HepG2 (cell line): Measurements from ENCODE around the gene MARS1. TPM values are rescaled to one million over a fixed set of nuclear protein-coding genes. Genes with fewer than 3 reads are reported as not detected.

Experiments
- GLI4 ChIP-seq: sonication (generic); formaldehyde crosslinking; IDR thresholded peaks from 2 replicates; pipeline ENCODE4 v1.5.1; 2020; ENCODE audit warnings: missing genetic modification reagents, mild to moderate bottlenecking, moderate library complexity, borderline replicate concordance
- IRF2 ChIP-seq: IDR thresholded peaks from 2 replicates; pipeline ENCODE4 v1.6.1; 2018; ENCODE audit warnings: missing genetic modification reagents, missing compliant biosample characterization
- NAIF1 ChIP-seq: sonication (generic); formaldehyde crosslinking; IDR thresholded peaks from 2 replicates; pipeline ENCODE4 v1.5.0; 2020; ENCODE audit warnings: mild to moderate bottlenecking, missing genetic modification reagents, borderline replicate concordance
- NBN ChIP-seq: fragments of 450-650 bp; conservative IDR thresholded peaks from 2 replicates; pipeline ENCODE4 v1.6.1; 2017
- RCOR2 ChIP-seq: IDR thresholded peaks from 2 replicates; pipeline ENCODE4 v1.6.1; 2016; ENCODE audit warnings: missing biosample characterization, missing genetic modification reagents
- ZNF235 ChIP-seq: sonication (generic); formaldehyde crosslinking; IDR thresholded peaks from 2 replicates; pipeline ENCODE4 v1.8.1; 2023; ENCODE audit warnings: mild to moderate bottlenecking, missing genetic modification reagents, borderline replicate concordance
- ZSCAN20 ChIP-seq: sonication (generic); formaldehyde crosslinking; IDR thresholded peaks from 2 replicates; pipeline ENCODE4 v1.4.0; 2020; ENCODE audit warnings: missing genetic modification reagents, mild to moderate bottlenecking, borderline replicate concordance
- polyA plus RNA-seq, 8 experiments: library from polyadenylated mRNA; depleted of rRNA in 3 of 8; stranded (reverse) in 7 of 8; unstranded in 1 of 8; fragments of >200 nt; fragmentation: Illumina TruSeq in 4 of 8; extraction: Trizol in 4 of 8; gene quantifications; 2 replicates each; pipeline versions ENCODE4 v1.2.1 to v1.2.3, GENCODE V29; 2011 to 2016; ENCODE audit warnings: low read depth in 4 of 8, missing spikeins in 1 of 8, mixed read lengths in 1 of 8; ENCODE audit not compliant: insufficient read depth in 1 of 8
- total RNA-seq, 5 experiments: library from RNA; depleted of rRNA; stranded (reverse); fragments of >200 nt; fragmentation: Illumina TruSeq; extraction: Trizol; gene quantifications; 2 replicates each; pipeline ENCODE4 v1.2.3, GENCODE V29; 2016; ENCODE audit warnings: low read depth in 1 of 5
- TF ChIP-seq, protein P1 (sequence below): sonication (generic); formaldehyde crosslinking; IDR thresholded peaks from 2 replicates; pipeline ENCODE4 v1.5.1; 2020; ENCODE audit warnings: mild to moderate bottlenecking, missing genetic modification reagents, moderate library complexity
- TF ChIP-seq, protein P2 (sequence below): sonication (generic); formaldehyde crosslinking; IDR thresholded peaks from 2 replicates; pipeline ENCODE4 v1.5.0; 2020; ENCODE audit warnings: missing genetic modification reagents
- TF ChIP-seq, protein P3 (sequence below): sonication (generic); formaldehyde crosslinking; conservative IDR thresholded peaks from 2 replicates; pipeline ENCODE4 v1.4.0; 2020; ENCODE audit warnings: missing genetic modification reagents
- TF ChIP-seq, protein P4 (sequence below), 2 experiments: fragments of 450-650 bp in 1 of 2; sonication (generic) in 1 of 2; formaldehyde crosslinking in 1 of 2; IDR thresholded peaks; 2 replicates each; pipeline versions ENCODE4 v1.6.1 to v1.8.0; 2016 to 2022; ENCODE audit warnings: antibody characterized with exemption in 1 of 2, mild to moderate bottlenecking in 1 of 2, missing genetic modification reagents in 1 of 2

MARS1 gene
- total and polyA plus RNA-seq, 2 of the 13 experiments (the other 11 are each of a cell fraction or from before 2014, with no cell fraction given) = 115 to 181 TPM

DNA sequence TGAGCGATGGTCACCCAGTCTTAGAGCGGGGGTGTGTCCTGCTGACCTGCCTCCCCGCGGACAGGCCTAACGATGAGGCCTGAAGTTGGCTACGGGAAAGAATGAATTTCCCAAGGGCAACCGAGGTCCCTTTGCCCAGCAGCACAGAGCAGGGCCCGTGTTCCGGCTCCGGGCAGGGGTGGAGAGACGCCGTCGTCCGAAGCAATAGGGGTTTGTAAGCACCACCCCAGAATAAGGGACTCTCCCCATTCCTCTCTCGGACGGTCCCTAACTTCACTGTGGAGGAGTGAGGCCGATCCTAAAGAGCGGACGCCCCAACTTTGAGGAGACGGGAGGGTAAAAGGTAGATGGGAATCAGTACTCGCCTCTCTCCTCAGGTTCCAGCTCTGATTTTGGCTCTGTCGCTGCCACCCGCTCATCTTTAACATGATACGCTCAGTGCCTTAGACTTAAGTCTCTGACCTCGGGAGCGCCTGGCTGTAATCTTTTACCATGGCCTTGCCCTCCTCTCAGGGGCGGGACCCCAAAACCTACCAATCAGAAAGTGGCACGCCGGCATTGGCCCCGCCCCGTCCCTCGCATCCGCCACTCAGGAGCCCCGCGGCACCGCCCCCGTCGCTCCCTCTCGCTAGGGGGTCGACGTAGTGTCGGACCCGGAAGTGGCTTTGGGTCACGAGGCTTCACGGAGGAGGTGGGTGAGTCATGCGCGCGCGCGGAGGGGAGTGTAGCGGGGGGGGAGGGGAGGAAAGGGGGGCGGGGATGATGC lies 32.4 kb downstream of the MARS1 start, which contains the start of gene DDIT3 (continued):
- TF ChIP-seq, protein P1, sequence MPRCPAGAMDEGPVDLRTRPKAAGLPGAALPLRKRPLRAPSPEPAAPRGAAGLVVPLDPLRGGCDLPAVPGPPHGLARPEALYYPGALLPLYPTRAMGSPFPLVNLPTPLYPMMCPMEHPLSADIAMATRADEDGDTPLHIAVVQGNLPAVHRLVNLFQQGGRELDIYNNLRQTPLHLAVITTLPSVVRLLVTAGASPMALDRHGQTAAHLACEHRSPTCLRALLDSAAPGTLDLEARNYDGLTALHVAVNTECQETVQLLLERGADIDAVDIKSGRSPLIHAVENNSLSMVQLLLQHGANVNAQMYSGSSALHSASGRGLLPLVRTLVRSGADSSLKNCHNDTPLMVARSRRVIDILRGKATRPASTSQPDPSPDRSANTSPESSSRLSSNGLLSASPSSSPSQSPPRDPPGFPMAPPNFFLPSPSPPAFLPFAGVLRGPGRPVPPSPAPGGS = peak; percentile 62; the same call in 1 of the 2 replicates
- TF ChIP-seq, protein P2, sequence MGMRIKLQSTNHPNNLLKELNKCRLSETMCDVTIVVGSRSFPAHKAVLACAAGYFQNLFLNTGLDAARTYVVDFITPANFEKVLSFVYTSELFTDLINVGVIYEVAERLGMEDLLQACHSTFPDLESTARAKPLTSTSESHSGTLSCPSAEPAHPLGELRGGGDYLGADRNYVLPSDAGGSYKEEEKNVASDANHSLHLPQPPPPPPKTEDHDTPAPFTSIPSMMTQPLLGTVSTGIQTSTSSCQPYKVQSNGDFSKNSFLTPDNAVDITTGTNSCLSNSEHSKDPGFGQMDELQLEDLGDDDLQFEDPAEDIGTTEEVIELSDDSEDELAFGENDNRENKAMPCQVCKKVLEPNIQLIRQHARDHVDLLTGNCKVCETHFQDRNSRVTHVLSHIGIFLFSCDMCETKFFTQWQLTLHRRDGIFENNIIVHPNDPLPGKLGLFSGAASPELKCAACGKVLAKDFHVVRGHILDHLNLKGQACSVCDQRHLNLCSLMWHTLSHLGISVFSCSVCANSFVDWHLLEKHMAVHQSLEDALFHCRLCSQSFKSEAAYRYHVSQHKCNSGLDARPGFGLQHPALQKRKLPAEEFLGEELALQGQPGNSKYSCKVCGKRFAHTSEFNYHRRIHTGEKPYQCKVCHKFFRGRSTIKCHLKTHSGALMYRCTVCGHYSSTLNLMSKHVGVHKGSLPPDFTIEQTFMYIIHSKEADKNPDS (CRISPR knock-in tag) = peak; percentile 74; the same call in 1 of the 2 replicates
- TF ChIP-seq ZSCAN20 (CRISPR knock-in tag) (no peak), ZNF235 (CRISPR knock-in tag) (peak; percentile 43; the same call in 1 of the 2 replicates), IRF2 (peak; percentile 44; the same call in 1 of the 2 replicates), NAIF1 (CRISPR knock-in tag) (no peak), NBN (no peak), GLI4 (peak; percentile 95), RCOR2 (no peak)
- TF ChIP-seq, protein P3, sequence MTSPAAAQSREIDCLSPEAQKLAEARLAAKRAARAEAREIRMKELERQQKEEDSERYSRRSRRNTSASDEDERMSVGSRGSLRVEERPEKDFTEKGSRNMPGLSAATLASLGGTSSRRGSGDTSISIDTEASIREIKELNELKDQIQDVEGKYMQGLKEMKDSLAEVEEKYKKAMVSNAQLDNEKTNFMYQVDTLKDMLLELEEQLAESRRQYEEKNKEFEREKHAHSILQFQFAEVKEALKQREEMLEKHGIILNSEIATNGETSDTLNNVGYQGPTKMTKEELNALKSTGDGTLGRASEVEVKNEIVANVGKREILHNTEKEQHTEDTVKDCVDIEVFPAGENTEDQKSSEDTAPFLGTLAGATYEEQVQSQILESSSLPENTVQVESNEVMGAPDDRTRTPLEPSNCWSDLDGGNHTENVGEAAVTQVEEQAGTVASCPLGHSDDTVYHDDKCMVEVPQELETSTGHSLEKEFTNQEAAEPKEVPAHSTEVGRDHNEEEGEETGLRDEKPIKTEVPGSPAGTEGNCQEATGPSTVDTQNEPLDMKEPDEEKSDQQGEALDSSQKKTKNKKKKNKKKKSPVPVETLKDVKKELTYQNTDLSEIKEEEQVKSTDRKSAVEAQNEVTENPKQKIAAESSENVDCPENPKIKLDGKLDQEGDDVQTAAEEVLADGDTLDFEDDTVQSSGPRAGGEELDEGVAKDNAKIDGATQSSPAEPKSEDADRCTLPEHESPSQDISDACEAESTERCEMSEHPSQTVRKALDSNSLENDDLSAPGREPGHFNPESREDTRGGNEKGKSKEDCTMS = no peak
- TF ChIP-seq, protein P4, sequence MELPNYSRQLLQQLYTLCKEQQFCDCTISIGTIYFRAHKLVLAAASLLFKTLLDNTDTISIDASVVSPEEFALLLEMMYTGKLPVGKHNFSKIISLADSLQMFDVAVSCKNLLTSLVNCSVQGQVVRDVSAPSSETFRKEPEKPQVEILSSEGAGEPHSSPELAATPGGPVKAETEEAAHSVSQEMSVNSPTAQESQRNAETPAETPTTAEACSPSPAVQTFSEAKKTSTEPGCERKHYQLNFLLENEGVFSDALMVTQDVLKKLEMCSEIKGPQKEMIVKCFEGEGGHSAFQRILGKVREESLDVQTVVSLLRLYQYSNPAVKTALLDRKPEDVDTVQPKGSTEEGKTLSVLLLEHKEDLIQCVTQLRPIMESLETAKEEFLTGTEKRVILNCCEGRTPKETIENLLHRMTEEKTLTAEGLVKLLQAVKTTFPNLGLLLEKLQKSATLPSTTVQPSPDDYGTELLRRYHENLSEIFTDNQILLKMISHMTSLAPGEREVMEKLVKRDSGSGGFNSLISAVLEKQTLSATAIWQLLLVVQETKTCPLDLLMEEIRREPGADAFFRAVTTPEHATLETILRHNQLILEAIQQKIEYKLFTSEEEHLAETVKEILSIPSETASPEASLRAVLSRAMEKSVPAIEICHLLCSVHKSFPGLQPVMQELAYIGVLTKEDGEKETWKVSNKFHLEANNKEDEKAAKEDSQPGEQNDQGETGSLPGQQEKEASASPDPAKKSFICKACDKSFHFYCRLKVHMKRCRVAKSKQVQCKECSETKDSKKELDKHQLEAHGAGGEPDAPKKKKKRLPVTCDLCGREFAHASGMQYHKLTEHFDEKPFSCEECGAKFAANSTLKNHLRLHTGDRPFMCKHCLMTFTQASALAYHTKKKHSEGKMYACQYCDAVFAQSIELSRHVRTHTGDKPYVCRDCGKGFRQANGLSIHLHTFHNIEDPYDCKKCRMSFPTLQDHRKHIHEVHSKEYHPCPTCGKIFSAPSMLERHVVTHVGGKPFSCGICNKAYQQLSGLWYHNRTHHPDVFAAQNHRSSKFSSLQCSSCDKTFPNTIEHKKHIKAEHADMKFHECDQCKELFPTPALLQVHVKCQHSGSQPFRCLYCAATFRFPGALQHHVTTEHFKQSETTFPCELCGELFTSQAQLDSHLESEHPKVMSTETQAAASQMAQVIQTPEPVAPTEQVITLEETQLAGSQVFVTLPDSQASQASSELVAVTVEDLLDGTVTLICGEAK (IDR thresholded peaks at IDR 0.05) = no peak
- TF ChIP-seq, protein P4 (CRISPR knock-in tag; IDR thresholded peaks at IDR 0.05) = peak; percentile 38; the same call in 1 of the 2 replicates
